Spleen (tissue), 7 donors: Measurements from ENCODE around the gene CCDC87.

Experiments
- POLR2A ChIP-seq, 3 donors: fragments of 450-650 bp; IDR thresholded peaks; one replicate each; pipeline ENCODE4 v1.5.1; 2017; ENCODE audit warnings: antibody characterized with exemption in 3 of 3, mild to moderate bottlenecking in 1 of 3
- TF ChIP-seq, protein P1 (sequence below), 11 experiments: fragments of 200-600 bp in 7 of 11; fragments of 450-650 bp in 4 of 11; sonication (generic) in 4 of 11; IDR thresholded peaks in 8 of 11; conservative IDR thresholded peaks in 3 of 11; 1 replicate in 7 of 11; 2 replicates in 4 of 11; pipeline versions ENCODE4 v1.4.0 to v1.8.0; 2016 to 2021; ENCODE audit warnings: antibody characterized with exemption in 11 of 11, inconsistent platforms in 4 of 11, mild to moderate bottlenecking in 1 of 11
- donor health status: DM: no; HTN: no; CAD: no; lungs with moderate emphysema.
- donor health status: DM: no; HTN: no; CAD: no.
- donor health status: DM: no; HTN: no; CAD: no.

DNA sequence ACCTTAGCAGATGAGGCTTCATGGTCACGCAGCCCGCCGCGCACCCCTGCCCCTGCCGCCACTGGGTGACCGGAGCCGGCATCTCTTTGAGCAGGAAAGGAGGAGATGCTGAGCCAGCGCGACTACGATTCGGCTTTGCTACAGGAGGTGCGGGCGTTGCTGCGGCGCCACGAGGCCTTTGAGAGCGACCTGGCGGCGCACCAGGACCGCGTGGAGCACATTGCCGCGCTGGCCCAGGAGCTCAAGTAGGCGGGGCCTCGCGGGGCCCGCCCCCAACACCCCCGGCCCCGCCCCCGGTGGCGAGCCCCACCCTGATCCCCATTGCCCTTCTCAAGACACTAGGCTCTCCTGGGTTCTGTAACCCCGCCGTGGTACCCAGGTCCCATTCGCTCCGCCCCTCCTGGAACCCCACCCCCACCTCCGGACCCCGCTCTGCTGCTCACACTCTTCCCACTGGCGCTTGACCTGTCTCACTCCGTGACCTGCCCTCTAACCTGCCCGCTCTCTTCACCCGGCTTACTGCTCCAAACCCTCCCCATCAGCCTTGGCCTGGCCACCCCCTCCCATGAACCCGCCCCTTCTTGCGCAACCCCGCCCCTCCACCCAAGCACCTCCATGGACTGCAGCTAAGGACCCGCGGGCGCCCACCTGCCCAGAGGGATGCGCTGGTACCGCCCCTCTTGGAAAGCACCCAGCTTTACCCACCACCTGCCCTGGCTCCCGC, 33.6 kb downstream of the CCDC87 start:
- TF ChIP-seq, protein P1, sequence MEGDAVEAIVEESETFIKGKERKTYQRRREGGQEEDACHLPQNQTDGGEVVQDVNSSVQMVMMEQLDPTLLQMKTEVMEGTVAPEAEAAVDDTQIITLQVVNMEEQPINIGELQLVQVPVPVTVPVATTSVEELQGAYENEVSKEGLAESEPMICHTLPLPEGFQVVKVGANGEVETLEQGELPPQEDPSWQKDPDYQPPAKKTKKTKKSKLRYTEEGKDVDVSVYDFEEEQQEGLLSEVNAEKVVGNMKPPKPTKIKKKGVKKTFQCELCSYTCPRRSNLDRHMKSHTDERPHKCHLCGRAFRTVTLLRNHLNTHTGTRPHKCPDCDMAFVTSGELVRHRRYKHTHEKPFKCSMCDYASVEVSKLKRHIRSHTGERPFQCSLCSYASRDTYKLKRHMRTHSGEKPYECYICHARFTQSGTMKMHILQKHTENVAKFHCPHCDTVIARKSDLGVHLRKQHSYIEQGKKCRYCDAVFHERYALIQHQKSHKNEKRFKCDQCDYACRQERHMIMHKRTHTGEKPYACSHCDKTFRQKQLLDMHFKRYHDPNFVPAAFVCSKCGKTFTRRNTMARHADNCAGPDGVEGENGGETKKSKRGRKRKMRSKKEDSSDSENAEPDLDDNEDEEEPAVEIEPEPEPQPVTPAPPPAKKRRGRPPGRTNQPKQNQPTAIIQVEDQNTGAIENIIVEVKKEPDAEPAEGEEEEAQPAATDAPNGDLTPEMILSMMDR (IDR thresholded peaks at IDR 0.05 in 8 of 11, conservative IDR thresholded peaks at IDR 0.05 in 3 of 11) = no peak
- TF ChIP-seq POLR2A (IDR thresholded peaks at IDR 0.05) = no peak
